Activated CD8-positive, alpha-beta T cell treated with anti-CD3 and anti-CD28 coated beads for 36 hours (primary cell): ENCODE results near the gene LAMA3. TPM values are rescaled to one million over a fixed set of nuclear protein-coding genes. Genes with fewer than 3 reads are reported as not detected.

ENCODE experiments used
- ATAC-seq: fragments of 200-7000 bp; cut with Tn5 transposase; one replicate; pipeline ENCODE4 v1.10.0; 2021; ENCODE audit warnings: mild to moderate bottlenecking, moderate library complexity
- CTCF ChIA-PET: fragments of 350-600 bp; sonication (Branson Sonifier 250); formaldehyde crosslinking; loops from one replicate; lab custom pipeline; 2021; ENCODE audit warnings: antibody characterized with exemption; lab: Charles Lee
- POLR2A ChIA-PET: fragments of 350-600 bp; sonication (Branson Sonifier 250); formaldehyde crosslinking; loops from one replicate; lab custom pipeline; 2021; ENCODE audit warnings: antibody characterized with exemption; lab: Charles Lee
- DNase-seq: peaks from one replicate; pipeline ENCODE4 v3.0.0-alpha.2; 2020
- H3K27ac Mint-ChIP-seq: one replicate; pipeline ENCODE4 v1.8.0; 2021; ENCODE audit warnings: mild to moderate bottlenecking, mixed read lengths
- H3K27me3 Mint-ChIP-seq: one replicate; pipeline ENCODE4 v1.8.0; 2021; ENCODE audit warnings: mixed read lengths
- H3K36me3 Mint-ChIP-seq: one replicate; pipeline ENCODE4 v1.8.0; 2021; ENCODE audit warnings: low read depth, mixed read lengths
- H3K4me1 Mint-ChIP-seq: one replicate; pipeline ENCODE4 v1.8.0; 2021; ENCODE audit warnings: low read depth, mixed read lengths
- H3K4me3 Mint-ChIP-seq: one replicate; pipeline ENCODE4 v1.8.0; 2021; ENCODE audit warnings: mild to moderate bottlenecking, moderate library complexity, mixed read lengths
- H3K9me3 Mint-ChIP-seq: one replicate; pipeline ENCODE4 v1.8.0; 2021; ENCODE audit warnings: mixed read lengths
- CTCF ChIP-seq: fragments of 200-600 bp; IDR thresholded peaks from one replicate; pipeline ENCODE4 v1.8.0; 2022; ENCODE audit warnings: antibody characterized with exemption, mild to moderate bottlenecking
- intact Hi-C: fragments of 100-400 bp; cut with micrococcal nuclease; formaldehyde crosslinking; loops from one replicate; pipeline ENCODE4 v1.10.0; 2022
- total RNA-seq, 2 experiments: library from RNA; stranded (reverse); gene quantifications; one replicate each; pipeline ENCODE4 v1.2.3, GENCODE V29; 2021

Gene LAMA3
- total RNA-seq, 2 experiments from 2014 or later, result 0.05 TPM; not detected in 1

DNA sequence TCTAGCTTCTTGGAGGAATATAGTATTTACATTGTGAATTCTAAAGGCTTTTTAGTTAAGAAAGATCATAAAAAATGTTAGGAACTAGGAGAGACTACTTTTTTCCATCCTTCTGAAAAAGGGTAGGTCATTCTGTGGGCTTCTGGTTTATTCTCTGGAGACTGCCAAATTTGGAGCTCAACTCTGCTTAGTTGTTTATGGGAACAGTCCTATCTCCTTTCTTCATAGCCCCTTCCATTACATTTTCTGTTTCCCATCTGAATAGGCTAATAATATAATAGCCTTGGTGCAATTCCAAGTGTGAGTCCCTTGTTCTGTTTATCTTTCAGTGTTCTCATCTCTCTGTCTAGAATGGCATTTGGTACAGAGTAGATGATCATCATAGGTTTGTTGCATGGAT, 15.6 kb downstream of the LAMA3 start:
- no peaks in the 10 kb centered on the region for H3K4me1 Mint-ChIP-seq
- H3K4me3 Mint-ChIP-seq, result no peak overlapping the region
- no peak for ATAC-seq
- ChIA-PET POLR2A (interaction anchor here (0.6 kb wide), 1 partner anchor 20 kb away, joined by 3 read pairs; no protein-coding TSS in a partner anchor), CTCF (interaction anchor here (1.1 to 6.7 kb wide), 6 partner anchors 19 to 214 kb away, joined by 4 to 57 read pairs (median 4); no protein-coding TSS in a partner anchor)
- TF ChIP-seq CTCF, result no peak
- H3K27me3 Mint-ChIP-seq, result peaks cover 15% of the 10 kb centered on the region
- H3K36me3 Mint-ChIP-seq, result peaks cover 4% of the 10 kb centered on the region
- no peak overlapping the region for H3K27ac Mint-ChIP-seq
- no peak for DNase-seq
- H3K9me3 Mint-ChIP-seq, result peaks cover 8% of the 10 kb centered on the region
- intact Hi-C loops, result loop anchor here (5.0 kb wide), 1 partner anchor 83 kb away; no protein-coding TSS in a partner anchor

- no peaks in the 10 kb centered on the region for H3K4me1 Mint-ChIP-seq
- DNase-seq (no peak), ATAC-seq (no peak)
- intact Hi-C loops, result no loop called here
- peaks cover 9% of the 10 kb centered on the region for H3K27me3 Mint-ChIP-seq
- H3K4me3 Mint-ChIP-seq, result no peak overlapping the region
- peaks cover 8% of the 10 kb centered on the region for H3K9me3 Mint-ChIP-seq
- peaks cover 4% of the 10 kb centered on the region for H3K36me3 Mint-ChIP-seq
- no peak overlapping the region for H3K27ac Mint-ChIP-seq
- POLR2A ChIA-PET, result no interaction called here
- CTCF ChIA-PET, result interaction anchor here (1.3 kb wide), 1 partner anchor 103 kb away, joined by 3 read pairs; no protein-coding TSS in a partner anchor
- no peak for TF ChIP-seq CTCF
These were observed 17.9 kb downstream of the LAMA3 start for GRCh38 chr18:23706971-23707640.

GRCh38 chr18:23710068-23710527, 20.8 kb downstream of the LAMA3 start:
- ATAC-seq (no peak), DNase-seq (no peak)
- H3K4me1 Mint-ChIP-seq, result peaks cover 11% of the 10 kb centered on the region
- peaks cover 8% of the 10 kb centered on the region for H3K9me3 Mint-ChIP-seq
- intact Hi-C loops, result no loop called here
- no peak overlapping the region for H3K4me3 Mint-ChIP-seq
- ChIA-PET CTCF (interaction anchor here (0.8 to 1.3 kb wide), 2 partner anchors 10 to 88 kb away, joined by 4 to 5 read pairs; no protein-coding TSS in a partner anchor), POLR2A (no interaction called here)
- no peak for TF ChIP-seq CTCF
- peaks cover 4% of the 10 kb centered on the region for H3K36me3 Mint-ChIP-seq
- peaks cover 2% of the 10 kb centered on the region for H3K27me3 Mint-ChIP-seq
- no peak overlapping the region for H3K27ac Mint-ChIP-seq

DNA sequence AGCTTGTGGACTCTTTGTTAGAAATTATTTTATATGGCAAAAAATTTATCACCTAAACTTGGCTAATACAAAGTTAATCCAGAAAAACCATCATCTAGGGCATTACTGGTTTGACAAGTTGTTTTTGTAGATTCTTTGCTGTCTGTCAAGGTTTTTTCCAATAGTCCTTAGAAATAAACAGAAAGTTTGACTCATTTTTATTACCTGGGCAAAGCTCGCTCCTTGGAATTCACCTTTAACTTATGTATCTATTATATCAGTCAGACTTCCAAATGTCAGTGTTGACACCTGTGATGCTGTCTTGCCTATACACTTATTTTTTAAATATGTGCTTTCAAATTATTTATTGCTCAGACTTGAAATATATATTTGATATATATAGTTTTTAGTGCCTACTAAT, 21.7 kb downstream of the LAMA3 start:
- ChIA-PET POLR2A (interaction anchor here (0.8 kb wide), 1 partner anchor 11 kb away, joined by 3 read pairs; no protein-coding TSS in a partner anchor), CTCF (interaction anchor here (0.8 to 1.8 kb wide), 3 partner anchors 8 to 89 kb away, joined by 4 to 6 read pairs (median 5); no protein-coding TSS in a partner anchor)
- TF ChIP-seq CTCF, result no peak
- Mint-ChIP-seq H3K9me3 (peaks cover 8% of the 10 kb centered on the region), H3K4me1 (peaks cover 11% of the 10 kb centered on the region), H3K36me3 (peaks cover 4% of the 10 kb centered on the region), H3K27ac (no peak overlapping the region), H3K4me3 (no peak overlapping the region), H3K27me3 (peaks cover 2% of the 10 kb centered on the region)
- intact Hi-C loops, result no loop called here
- DNase-seq (no peak), ATAC-seq (no peak)

- no peak for TF ChIP-seq CTCF
- peaks cover 4% of the 10 kb centered on the region for H3K36me3 Mint-ChIP-seq
- H3K9me3 Mint-ChIP-seq, result peaks cover 8% of the 10 kb centered on the region
- intact Hi-C loops, result no loop called here
- ATAC-seq (no peak), DNase-seq (no peak)
- ChIA-PET POLR2A (interaction anchor here (0.8 kb wide), 1 partner anchor 10 kb away, joined by 3 read pairs; no protein-coding TSS in a partner anchor), CTCF (interaction anchor here (0.6 to 1.8 kb wide), 3 partner anchors 8 to 90 kb away, joined by 3 to 6 read pairs (median 4); no protein-coding TSS in a partner anchor)
- H3K4me3 Mint-ChIP-seq, result no peak overlapping the region
- peaks cover 2% of the 10 kb centered on the region for H3K27me3 Mint-ChIP-seq
- no peak overlapping the region for H3K27ac Mint-ChIP-seq
- peaks cover 11% of the 10 kb centered on the region for H3K4me1 Mint-ChIP-seq
These were observed 22.2 kb downstream of the LAMA3 start for GRCh38 chr18:23711426-23711825.
